SK-N-MC (cell line): Measurements from ENCODE around the gene STAT5B.
"Not testable (repeated sequence)": the region's sequence is repeated elsewhere in the genome, so short reads cannot be mapped to it uniquely, and the experiment has no call there.

Source experiments
- EZH2 ChIP-seq: fragments of 200-600 bp; sonication (generic); IDR thresholded peaks from one replicate; pipeline ENCODE4 v1.6.1; 2017; ENCODE audit warnings: antibody characterized with exemption
- FOXP2 ChIP-seq: optimal IDR thresholded peaks from 2 replicates; pipeline ENCODE3; 2011; ENCODE audit warnings: mild to moderate bottlenecking, moderate library complexity; ENCODE audit not compliant: insufficient read depth; ENCODE audit errors: extremely low read length, control extremely low read depth
- POLR2AphosphoS5 ChIP-seq: IDR thresholded peaks from 2 replicates; pipeline ENCODE4 v1.6.1; 2012; ENCODE audit warnings: mild to moderate bottlenecking, low read depth, low read length, borderline replicate concordance

DNA sequence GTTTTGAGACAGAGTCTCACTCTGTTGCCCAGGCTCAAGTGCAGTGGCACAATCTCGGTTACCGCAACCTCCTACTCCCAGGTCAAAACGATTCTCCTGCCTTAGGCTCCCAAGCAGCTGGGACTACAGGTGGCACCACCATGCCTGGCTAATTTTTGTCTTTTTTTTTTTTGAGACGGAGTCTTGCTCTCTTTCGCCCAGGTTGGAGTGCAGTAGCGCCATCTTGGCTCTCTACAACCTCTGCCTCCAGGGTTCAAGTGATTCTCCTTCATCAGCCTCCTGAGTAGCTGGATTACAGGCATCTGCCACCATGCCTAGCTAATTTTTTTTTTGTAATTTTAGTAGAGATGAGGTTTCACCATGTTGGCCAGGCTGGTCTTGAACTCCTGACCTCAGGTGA lies 41.8 kb upstream of the STAT5B start:
- TF ChIP-seq EZH2, POLR2AphosphoS5, FOXP2: not testable (repeated sequence)
